Osteocyte (in vitro differentiated cells): ENCODE data around the gene DMD. TPM values are rescaled to one million over a fixed set of nuclear protein-coding genes. Genes with fewer than 3 reads are reported as not detected.
A peak's percentile ranks its signal among the peaks of the same experiment; 100 is the strongest.

Experiments used
- DNase-seq: peaks from one replicate; pipeline ENCODE4 v3.0.0; 2021; ENCODE audit warnings: mixed read lengths; ENCODE audit not compliant: unreplicated experiment; ENCODE audit errors: extremely low spot score
- H3K27ac Mint-ChIP-seq: one replicate; pipeline ENCODE4 v1.8.0; 2021; ENCODE audit warnings: mild to moderate bottlenecking, mixed read lengths; ENCODE audit not compliant: unreplicated experiment
- H3K27me3 Mint-ChIP-seq: one replicate; pipeline ENCODE4 v1.8.0; 2021; ENCODE audit warnings: mixed read lengths; ENCODE audit not compliant: unreplicated experiment
- H3K36me3 Mint-ChIP-seq: one replicate; pipeline ENCODE4 v1.8.0; 2021; ENCODE audit warnings: mixed read lengths; ENCODE audit not compliant: unreplicated experiment
- H3K4me1 Mint-ChIP-seq: one replicate; pipeline ENCODE4 v1.8.0; 2021; ENCODE audit warnings: mixed read lengths; ENCODE audit not compliant: unreplicated experiment
- H3K4me3 Mint-ChIP-seq: one replicate; pipeline ENCODE4 v1.8.0; 2021; ENCODE audit warnings: mild to moderate bottlenecking, moderate library complexity, mixed read lengths; ENCODE audit not compliant: unreplicated experiment
- H3K9me3 Mint-ChIP-seq: one replicate; pipeline ENCODE4 v1.8.0; 2021; ENCODE audit warnings: mixed read lengths; ENCODE audit not compliant: unreplicated experiment
- CTCF ChIP-seq: fragments of 200-600 bp; sonication (generic); IDR thresholded peaks from 2 replicates; pipeline ENCODE4 v1.5.0; 2021; ENCODE audit warnings: antibody characterized with exemption, mild to moderate bottlenecking, moderate library complexity
- total RNA-seq: library from RNA; stranded (reverse); gene quantifications from 2 replicates; pipeline ENCODE4 v1.2.1, GENCODE V29; 2021

Gene DMD
- total RNA-seq, 1 donor from 2014 or later: 317 TPM

GRCh38 chrX:31443654-31444053 is 1767.7 kb downstream of the DMD start:
- Mint-ChIP-seq H3K36me3 (peaks cover 4% of the 10 kb centered on the region), H3K9me3 (no peaks in the 10 kb centered on the region), H3K4me1 (peaks cover 15% of the 10 kb centered on the region), H3K27me3 (no peaks in the 10 kb centered on the region), H3K4me3 (no peak overlapping the region), H3K27ac (no peak overlapping the region)
- TF ChIP-seq CTCF: no peak
- no peak for DNase-seq

- H3K4me3 Mint-ChIP-seq: no peak overlapping the region
- H3K27ac Mint-ChIP-seq: no peak overlapping the region
- H3K27me3 Mint-ChIP-seq: no peaks in the 10 kb centered on the region
- peaks cover 4% of the 10 kb centered on the region for H3K36me3 Mint-ChIP-seq
- DNase-seq: no peak
- peaks cover 24% of the 10 kb centered on the region for H3K4me1 Mint-ChIP-seq
- no peaks in the 10 kb centered on the region for H3K9me3 Mint-ChIP-seq
- no peak for TF ChIP-seq CTCF
Measured at GRCh38 chrX:31440546-31440945, 1770.8 kb downstream of the DMD start.

GRCh38 chrX:31436424-31436823 is 1774.9 kb downstream of the DMD start:
- Mint-ChIP-seq H3K4me1 (peaks cover 31% of the 10 kb centered on the region), H3K36me3 (no peaks in the 10 kb centered on the region), H3K27me3 (no peaks in the 10 kb centered on the region), H3K27ac (peak overlapping the region; percentile 73), H3K4me3 (no peak overlapping the region), H3K9me3 (peaks cover 4% of the 10 kb centered on the region)
- no peak for DNase-seq
- TF ChIP-seq CTCF: no peak

GRCh38 chrX:31435592-31435991 is 1775.8 kb downstream of the DMD start:
- no peak for DNase-seq
- TF ChIP-seq CTCF: no peak
- H3K27ac Mint-ChIP-seq: peak overlapping the region; percentile 84
- no peaks in the 10 kb centered on the region for H3K27me3 Mint-ChIP-seq
- H3K36me3 Mint-ChIP-seq: no peaks in the 10 kb centered on the region
- peaks cover 4% of the 10 kb centered on the region for H3K9me3 Mint-ChIP-seq
- peak overlapping the region; percentile 48 for H3K4me3 Mint-ChIP-seq
- peaks cover 33% of the 10 kb centered on the region for H3K4me1 Mint-ChIP-seq

- H3K27ac Mint-ChIP-seq: peak overlapping the region; percentile 28
- H3K4me3 Mint-ChIP-seq: no peak overlapping the region
- H3K27me3 Mint-ChIP-seq: no peaks in the 10 kb centered on the region
- no peaks in the 10 kb centered on the region for H3K36me3 Mint-ChIP-seq
- H3K4me1 Mint-ChIP-seq: peaks cover 31% of the 10 kb centered on the region
- no peak for DNase-seq
- H3K9me3 Mint-ChIP-seq: peaks cover 7% of the 10 kb centered on the region
- TF ChIP-seq CTCF: no peak
Measured at GRCh38 chrX:31433856-31434255, 1777.5 kb downstream of the DMD start.
